DOHH2 (cell line): Measurements from ENCODE around the gene EN1.

Source experiments
- EZH2phosphoT487 ChIP-seq: fragments of 200-600 bp; sonication (generic); IDR thresholded peaks from 2 replicates; pipeline ENCODE4 v1.6.1; 2017; ENCODE audit warnings: borderline replicate concordance, mild to moderate bottlenecking, antibody characterized with exemption, low read length, moderate library complexity, mixed read lengths
- TF ChIP-seq, protein P1 (sequence below): fragments of 200-600 bp; sonication (generic); IDR thresholded peaks from one replicate; pipeline ENCODE4 v1.5.1; 2014; ENCODE audit warnings: antibody characterized with exemption, mild to moderate bottlenecking, low read depth, low read length; ENCODE audit not compliant: poor library complexity, severe bottlenecking

DNA sequence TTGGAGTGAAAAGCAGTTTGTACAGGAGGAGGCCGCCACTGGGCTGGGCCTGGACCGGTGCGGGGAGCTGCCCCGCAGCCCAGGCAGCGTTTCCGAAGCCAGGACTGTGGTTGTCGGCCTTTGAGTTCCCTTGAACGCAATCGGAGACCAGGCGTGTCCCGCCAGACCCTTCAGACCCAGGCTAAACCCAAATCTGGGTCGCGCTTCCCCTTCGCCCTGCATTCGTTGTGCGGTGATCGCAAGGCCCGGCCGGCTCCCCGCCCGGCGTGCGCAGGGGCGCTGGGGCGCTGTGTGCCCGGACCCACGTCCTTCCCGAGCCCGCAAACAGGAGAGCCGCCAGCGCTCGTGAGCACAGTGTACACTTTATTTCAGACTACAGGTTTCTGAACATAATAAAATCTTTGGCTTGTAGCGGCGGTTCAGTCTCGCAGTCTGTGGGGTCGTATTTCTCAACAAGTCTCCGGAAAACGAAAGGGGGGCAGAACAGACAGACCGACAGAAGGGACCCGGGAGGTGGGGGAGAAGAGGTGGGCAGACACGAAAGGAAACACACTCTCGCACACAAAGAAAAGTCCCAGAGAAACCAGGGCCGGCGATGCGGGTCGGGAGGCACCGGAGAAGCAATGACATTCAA lies 5.5 kb downstream of the EN1 start:
- TF ChIP-seq, protein P1, sequence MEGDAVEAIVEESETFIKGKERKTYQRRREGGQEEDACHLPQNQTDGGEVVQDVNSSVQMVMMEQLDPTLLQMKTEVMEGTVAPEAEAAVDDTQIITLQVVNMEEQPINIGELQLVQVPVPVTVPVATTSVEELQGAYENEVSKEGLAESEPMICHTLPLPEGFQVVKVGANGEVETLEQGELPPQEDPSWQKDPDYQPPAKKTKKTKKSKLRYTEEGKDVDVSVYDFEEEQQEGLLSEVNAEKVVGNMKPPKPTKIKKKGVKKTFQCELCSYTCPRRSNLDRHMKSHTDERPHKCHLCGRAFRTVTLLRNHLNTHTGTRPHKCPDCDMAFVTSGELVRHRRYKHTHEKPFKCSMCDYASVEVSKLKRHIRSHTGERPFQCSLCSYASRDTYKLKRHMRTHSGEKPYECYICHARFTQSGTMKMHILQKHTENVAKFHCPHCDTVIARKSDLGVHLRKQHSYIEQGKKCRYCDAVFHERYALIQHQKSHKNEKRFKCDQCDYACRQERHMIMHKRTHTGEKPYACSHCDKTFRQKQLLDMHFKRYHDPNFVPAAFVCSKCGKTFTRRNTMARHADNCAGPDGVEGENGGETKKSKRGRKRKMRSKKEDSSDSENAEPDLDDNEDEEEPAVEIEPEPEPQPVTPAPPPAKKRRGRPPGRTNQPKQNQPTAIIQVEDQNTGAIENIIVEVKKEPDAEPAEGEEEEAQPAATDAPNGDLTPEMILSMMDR: no peak
- no peak for TF ChIP-seq EZH2phosphoT487
